Loucy (cell line): Measurements from ENCODE around the gene RPP25L.

Experiments
- H2AFZ ChIP-seq: fragments of 200-600 bp; sonication (generic); 2 replicates; pipeline ENCODE4 v1.6.0; 2016; ENCODE audit warnings: antibody characterized with exemption, mild to moderate bottlenecking, low read length, moderate library complexity
- H3F3A ChIP-seq: fragments of 200-600 bp; 2 replicates; pipeline ENCODE4 v1.6.0; 2016; ENCODE audit warnings: antibody characterized with exemption, low read depth, mild to moderate bottlenecking
- H3K27me3 ChIP-seq: fragments of 200-600 bp; sonication (generic); 2 replicates; pipeline ENCODE4 v1.6.1; 2014; ENCODE audit warnings: low read length, mild to moderate bottlenecking; ENCODE audit not compliant: insufficient read depth, poor library complexity, severe bottlenecking
- H3K36me3 ChIP-seq: fragments of 200-600 bp; sonication (generic); 2 replicates; pipeline ENCODE4 v1.6.1; 2016; ENCODE audit warnings: low read length; ENCODE audit not compliant: insufficient read depth
- H3K4me1 ChIP-seq: fragments of 200-600 bp; sonication (generic); 2 replicates; pipeline ENCODE4 v1.5.1; 2014; ENCODE audit warnings: low read length, mild to moderate bottlenecking; ENCODE audit not compliant: insufficient read depth, poor library complexity, severe bottlenecking
- H3K4me2 ChIP-seq: fragments of 200-600 bp; sonication (generic); 2 replicates; pipeline ENCODE4 v1.6.0; 2014; ENCODE audit warnings: antibody characterized with exemption, low read length, low read depth, mild to moderate bottlenecking; ENCODE audit not compliant: poor library complexity, severe bottlenecking
- H3K4me3 ChIP-seq: fragments of 200-600 bp; sonication (generic); 2 replicates; pipeline ENCODE4 v1.5.1; 2014; ENCODE audit warnings: low read length, mild to moderate bottlenecking, mixed read lengths; ENCODE audit not compliant: poor library complexity, severe bottlenecking
- H3K79me2 ChIP-seq: fragments of 200-600 bp; sonication (generic); 2 replicates; pipeline ENCODE4 v1.6.1; 2014; ENCODE audit warnings: low read length; ENCODE audit not compliant: insufficient read depth
- H3K9ac ChIP-seq: fragments of 200-600 bp; sonication (generic); 2 replicates; pipeline ENCODE4 v1.6.0; 2014; ENCODE audit warnings: mild to moderate bottlenecking, low read depth, low read length, moderate library complexity; ENCODE audit not compliant: poor library complexity, severe bottlenecking
- H3K9me2 ChIP-seq: fragments of 200-600 bp; sonication (generic); replicated peaks from 2 replicates; pipeline ENCODE4 v1.6.1; 2016; ENCODE audit warnings: low read depth, low read length, mixed read lengths
- H3K9me3 ChIP-seq: fragments of 200-600 bp; sonication (generic); 2 replicates; pipeline ENCODE4 v1.6.1; 2014; ENCODE audit warnings: mild to moderate bottlenecking, antibody characterized with exemption, low read length, low read depth; ENCODE audit not compliant: insufficient read depth
- H4K20me1 ChIP-seq: fragments of 200-600 bp; sonication (generic); 2 replicates; pipeline ENCODE4 v1.6.0; 2014; ENCODE audit warnings: antibody characterized with exemption, low read length, mild to moderate bottlenecking; ENCODE audit not compliant: insufficient read depth, poor library complexity, severe bottlenecking
- CTCF ChIP-seq: fragments of 200-600 bp; sonication (generic); conservative IDR thresholded peaks from 2 replicates; pipeline ENCODE4 v1.5.1; 2014; ENCODE audit warnings: mild to moderate bottlenecking, antibody characterized with exemption, low read length
- EZH2phosphoT487 ChIP-seq: fragments of 200-600 bp; IDR thresholded peaks from 2 replicates; pipeline ENCODE4 v1.6.1; 2018; ENCODE audit warnings: antibody characterized with exemption, mild to moderate bottlenecking, moderate library complexity, borderline replicate concordance

RPP25L gene

GRCh38 chr9:34607331-34607730 lies 4.6 kb downstream of the RPP25L start:
- Histone ChIP-seq H3K9me3 (no peaks in the 10 kb centered on the region), H3K4me1 (peaks cover 14% of the 10 kb centered on the region), H3K36me3 (no peaks in the 10 kb centered on the region), H3K4me3 (no peak overlapping the region), H2AFZ (no peak overlapping the region), H3K27me3 (no peaks in the 10 kb centered on the region), H3K9me2 (no peaks in the 10 kb centered on the region), H3K4me2 (no peak overlapping the region), H3F3A (no peaks in the 10 kb centered on the region), H3K79me2 (peaks cover 22% of the 10 kb centered on the region), H4K20me1 (no peaks in the 10 kb centered on the region), H3K9ac (no peak overlapping the region)
- TF ChIP-seq CTCF (no peak), EZH2phosphoT487 (no peak)

- Histone ChIP-seq H2AFZ (no peak overlapping the region), H3K4me1 (peaks cover 14% of the 10 kb centered on the region), H3K27me3 (no peaks in the 10 kb centered on the region), H3K4me3 (no peak overlapping the region), H3K4me2 (no peak overlapping the region), H4K20me1 (no peaks in the 10 kb centered on the region), H3K9ac (no peak overlapping the region), H3K36me3 (no peaks in the 10 kb centered on the region), H3F3A (no peaks in the 10 kb centered on the region), H3K79me2 (peaks cover 20% of the 10 kb centered on the region), H3K9me2 (no peaks in the 10 kb centered on the region), H3K9me3 (no peaks in the 10 kb centered on the region)
- TF ChIP-seq CTCF, result no peak
- no peak for TF ChIP-seq EZH2phosphoT487
Measured at GRCh38 chr9:34606905-34607304, 5.0 kb downstream of the RPP25L start.

GRCh38 chr9:34606190-34606589 lies 5.7 kb downstream of the RPP25L start:
- no peak overlapping the region for H3K4me2 ChIP-seq
- H3K36me3 ChIP-seq, result no peaks in the 10 kb centered on the region
- no peaks in the 10 kb centered on the region for H3F3A ChIP-seq
- no peaks in the 10 kb centered on the region for H3K27me3 ChIP-seq
- H3K4me1 ChIP-seq, result peaks cover 10% of the 10 kb centered on the region
- H3K4me3 ChIP-seq, result no peak overlapping the region
- H4K20me1 ChIP-seq, result no peaks in the 10 kb centered on the region
- TF ChIP-seq CTCF, result no peak
- TF ChIP-seq EZH2phosphoT487, result no peak
- H3K9me2 ChIP-seq, result no peaks in the 10 kb centered on the region
- no peaks in the 10 kb centered on the region for H3K9me3 ChIP-seq
- peaks cover 13% of the 10 kb centered on the region for H3K79me2 ChIP-seq
- no peak overlapping the region for H3K9ac ChIP-seq
- no peak overlapping the region for H2AFZ ChIP-seq
